B cell (primary cell): ENCODE measurements around the gene GIPC1. TPM values are rescaled to one million over a fixed set of nuclear protein-coding genes. Genes with fewer than 3 reads are reported as not detected.

ENCODE experiments used
- ATAC-seq: fragments of 200-7000 bp; cut with Tn5 transposase; one replicate; pipeline ENCODE4 v1.10.0; 2021; ENCODE audit warnings: low read depth, mild to moderate bottlenecking, moderate number of reproducible peaks, moderate library complexity
- CTCF ChIA-PET: fragments of 350-600 bp; sonication (Branson Sonifier 250); formaldehyde crosslinking; loops from one replicate; lab custom pipeline; 2021; ENCODE audit warnings: antibody characterized with exemption, inconsistent platforms; lab: Charles Lee
- POLR2A ChIA-PET: fragments of 350-600 bp; sonication (Branson Sonifier 250); formaldehyde crosslinking; loops from one replicate; lab custom pipeline; 2021; ENCODE audit warnings: antibody characterized with exemption; lab: Charles Lee
- DNase-seq: peaks from one replicate; pipeline ENCODE4 v3.0.0; 2013
- H2AFZ ChIP-seq: 2 replicates; pipeline ENCODE4 v1.6.1; 2012; ENCODE audit warnings: mild to moderate bottlenecking, low read depth, low read length; ENCODE audit not compliant: insufficient read depth, poor library complexity, severe bottlenecking
- H3K27ac ChIP-seq, 2 donors: 1 replicate in 1 of 2; 2 replicates in 1 of 2; pipeline ENCODE4 v1.5.1; 2012 to 2013; ENCODE audit warnings: low read length in 2 of 2, mild to moderate bottlenecking in 2 of 2, moderate library complexity in 1 of 2
- H3K27me3 ChIP-seq, 4 experiments: fragments of 200-600 bp in 1 of 4; sonication (generic) in 1 of 4; replicated peaks in 1 of 4; 1 replicate in 2 of 4; 2 replicates in 2 of 4; pipeline versions ENCODE4 v1.6.1 to v1.7.0; 2013 to 2016; ENCODE audit warnings: low read length in 3 of 4, mild to moderate bottlenecking in 2 of 4, mixed read lengths in 1 of 4, moderate library complexity in 1 of 4; ENCODE audit not compliant: insufficient read depth in 4 of 4, control insufficient read depth in 3 of 4; ENCODE audit errors: control extremely low read depth in 1 of 4
- H3K36me3 ChIP-seq, 2 experiments: replicated peaks in 1 of 2; 1 replicate in 1 of 2; 2 replicates in 1 of 2; pipeline versions ENCODE4 v1.6.1 to v1.7.1; 2013; ENCODE audit warnings: low read length in 1 of 2; ENCODE audit not compliant: insufficient read depth in 2 of 2, control insufficient read depth in 1 of 2; ENCODE audit errors: control extremely low read depth in 1 of 2, extremely low read depth in 1 of 2
- H3K4me1 ChIP-seq, 2 donors: fragments of 200-600 bp in 1 of 2; sonication (generic) in 1 of 2; 1 replicate in 1 of 2; 2 replicates in 1 of 2; pipeline versions ENCODE4 v1.5.1 to v1.6.1; 2013 to 2017; ENCODE audit warnings: low read length in 2 of 2; ENCODE audit not compliant: control insufficient read depth in 2 of 2, insufficient read depth in 2 of 2
- H3K4me2 ChIP-seq: replicated peaks from 2 replicates; pipeline ENCODE3; 2012; ENCODE audit warnings: mild to moderate bottlenecking, low read depth, low read length; ENCODE audit not compliant: poor library complexity, severe bottlenecking
- H3K4me3 ChIP-seq, 5 experiments: fragments of 200-600 bp in 1 of 5; sonication (generic) in 1 of 5; 1 replicate in 3 of 5; 2 replicates in 2 of 5; pipeline versions ENCODE4 v1.5.1 to v1.7.0; 2011 to 2016; ENCODE audit warnings: low read length in 4 of 5, mild to moderate bottlenecking in 4 of 5, low read depth in 2 of 5, control low read depth in 1 of 5, moderate library complexity in 1 of 5; ENCODE audit not compliant: insufficient read depth in 1 of 5; ENCODE audit errors: control extremely low read depth in 1 of 5, extremely low read depth in 1 of 5
- H3K79me2 ChIP-seq: fragments of 200-600 bp; sonication (generic); one replicate; pipeline ENCODE4 v1.6.0; 2016; ENCODE audit warnings: low read length; ENCODE audit not compliant: control insufficient read depth, insufficient read depth
- H3K9ac ChIP-seq: fragments of 200-600 bp; sonication (generic); 2 replicates; pipeline ENCODE4 v1.6.1; 2017; ENCODE audit warnings: mild to moderate bottlenecking, low read length, moderate library complexity
- H3K9me3 ChIP-seq, 3 donors: one replicate each; pipeline versions ENCODE4 v1.6.1 to v1.7.1; 2013; ENCODE audit warnings: low read length in 2 of 3; ENCODE audit not compliant: control insufficient read depth in 2 of 3, insufficient read depth in 1 of 3; ENCODE audit errors: control extremely low read depth in 1 of 3
- H4K20me1 ChIP-seq: 2 replicates; pipeline ENCODE4 v1.6.0; 2012; ENCODE audit warnings: mild to moderate bottlenecking, low read length; ENCODE audit not compliant: insufficient read depth, control insufficient read depth, poor library complexity, severe bottlenecking
- H3K27ac Mint-ChIP-seq: one replicate; pipeline ENCODE4 v1.8.0; 2021; ENCODE audit warnings: mixed read lengths
- H3K27me3 Mint-ChIP-seq: one replicate; pipeline ENCODE4 v1.8.0; 2021; ENCODE audit warnings: mixed read lengths
- H3K4me1 Mint-ChIP-seq: one replicate; pipeline ENCODE4 v1.8.0; 2021; ENCODE audit warnings: mixed read lengths
- H3K4me3 Mint-ChIP-seq: one replicate; pipeline ENCODE4 v1.8.0; 2021; ENCODE audit warnings: mixed read lengths
- H3K9me3 Mint-ChIP-seq: one replicate; pipeline ENCODE4 v1.8.0; 2022; ENCODE audit warnings: mixed read lengths; ENCODE audit not compliant: insufficient read depth
- EZH2 ChIP-seq: IDR thresholded peaks from 2 replicates; pipeline ENCODE4 v1.6.1; 2012; ENCODE audit warnings: borderline replicate concordance, low read depth, mild to moderate bottlenecking, moderate library complexity, low read length; ENCODE audit not compliant: insufficient read depth, poor library complexity, severe bottlenecking
- WGBS: methylation state at CpG from one replicate; pipeline ENCODE4 v1.1.5; 2013; ENCODE audit warnings: missing lambda C conversion rate; ENCODE audit not compliant: insufficient coverage; 5-methylcytosine and 5-hydroxymethylcytosine counted together
- intact Hi-C: fragments of 100-400 bp; cut with micrococcal nuclease; formaldehyde crosslinking; loops from one replicate; pipeline ENCODE4 v1.10.0; 2022
- polyA plus RNA-seq: library from polyadenylated mRNA; depleted of rRNA; stranded (reverse); fragments of >200 nt; gene quantifications from 2 replicates; pipeline ENCODE4 v1.2.3, GENCODE V29; 2012
- total RNA-seq, 2 donors: library from RNA; stranded (reverse); fragments of 120-200 nt in 1 of 2; gene quantifications; 1 replicate in 1 of 2; 2 replicates in 1 of 2; pipeline versions ENCODE4 v1.2.3 to v1.2.4, GENCODE V29; 2013 to 2022
- TF ChIP-seq, protein P1 (sequence below): fragments of 200-600 bp; IDR thresholded peaks from one replicate; pipeline ENCODE4 v1.8.0; 2022; ENCODE audit warnings: antibody characterized with exemption, mild to moderate bottlenecking

Gene GIPC1
- total and polyA plus RNA-seq, 2 donors (not counting 1 experiment from before 2014, with no cell fraction given), result 11.3 to 12.0 TPM

DNA sequence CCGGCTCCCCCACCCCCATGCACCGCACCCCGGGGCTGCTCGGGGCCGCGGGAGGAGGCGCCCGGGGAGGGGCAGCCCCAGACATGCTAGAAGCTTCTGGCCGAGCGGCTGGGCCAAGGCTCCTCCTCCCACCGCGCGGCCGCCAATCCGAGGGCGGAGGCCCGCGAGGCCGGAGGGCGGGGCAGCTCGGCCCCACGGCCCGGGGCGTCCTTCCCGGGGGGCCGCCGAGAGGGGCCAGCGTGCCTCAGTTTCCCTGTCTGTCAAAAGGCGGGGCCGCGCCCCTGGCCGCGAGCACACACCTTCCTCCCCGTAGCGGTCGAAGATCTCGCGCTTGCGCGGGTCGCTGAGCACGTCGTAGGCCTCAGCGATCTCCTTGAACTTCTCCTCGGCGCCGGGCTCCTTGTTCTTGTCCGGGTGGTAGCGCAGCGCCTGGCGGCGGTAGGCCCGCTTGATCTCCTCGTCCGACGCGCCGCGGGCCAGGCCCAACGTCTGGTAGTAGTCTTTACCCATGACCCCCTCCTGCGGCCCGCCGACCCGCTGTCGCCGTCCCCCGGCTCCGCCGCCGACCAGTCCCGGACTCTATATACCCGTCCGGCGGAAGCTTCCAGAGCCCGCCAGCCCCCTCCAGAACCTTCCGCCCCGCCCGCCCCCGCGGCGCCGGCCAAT lies 22.0 kb upstream of the GIPC1 start, which contains the start of gene DNAJB1:
Gene DNAJB1, minus strand, starts transcription at position 558 of the 666 bp plus-strand sequence. Its CDS starts 48 bp downstream, at position 510.
- Mint-ChIP-seq H3K4me1 (peaks cover 55% of the 10 kb centered on the region), H3K27ac (peak within 1 kb of the TSS; percentile 99), H3K27me3 (no peaks in the 10 kb centered on the region), H3K4me3 (peak within 1 kb of the TSS; percentile 96), H3K9me3 (no peaks in the 10 kb centered on the region)
- peak within 1 kb of the TSS; percentile 93 to 95 for H3K27ac ChIP-seq
- peaks cover 43% of the 10 kb centered on the region for H4K20me1 ChIP-seq
- H3K9ac ChIP-seq, result peak within 1 kb of the TSS; percentile 98
- peak within 1 kb of the TSS; percentile 76 for H2AFZ ChIP-seq
- DNase-seq (no peak), ATAC-seq (peak; percentile 52)
- peaks cover 21% of the 10 kb centered on the region for H3K79me2 ChIP-seq
- ChIA-PET CTCF (interaction anchor here (0.6 to 1.9 kb wide), 10 partner anchors 9 to 381 kb away, joined by 3 to 6 read pairs (median 3); partner anchors contain the start of genes ASF1B and NDUFB7), POLR2A (interaction anchor here (0.5 to 1.8 kb wide), 13 partner anchors 11 to 1497 kb away, joined by 3 to 13 read pairs (median 4); partner anchors contain the start of gene GIPC1)
- H3K9me3 ChIP-seq, result no peaks in the 10 kb centered on the region
- H3K4me1 ChIP-seq, result peaks cover 44 to 48% of the 10 kb centered on the region in 2 donors
- no peak for TF ChIP-seq EZH2
- TF ChIP-seq, protein P1, sequence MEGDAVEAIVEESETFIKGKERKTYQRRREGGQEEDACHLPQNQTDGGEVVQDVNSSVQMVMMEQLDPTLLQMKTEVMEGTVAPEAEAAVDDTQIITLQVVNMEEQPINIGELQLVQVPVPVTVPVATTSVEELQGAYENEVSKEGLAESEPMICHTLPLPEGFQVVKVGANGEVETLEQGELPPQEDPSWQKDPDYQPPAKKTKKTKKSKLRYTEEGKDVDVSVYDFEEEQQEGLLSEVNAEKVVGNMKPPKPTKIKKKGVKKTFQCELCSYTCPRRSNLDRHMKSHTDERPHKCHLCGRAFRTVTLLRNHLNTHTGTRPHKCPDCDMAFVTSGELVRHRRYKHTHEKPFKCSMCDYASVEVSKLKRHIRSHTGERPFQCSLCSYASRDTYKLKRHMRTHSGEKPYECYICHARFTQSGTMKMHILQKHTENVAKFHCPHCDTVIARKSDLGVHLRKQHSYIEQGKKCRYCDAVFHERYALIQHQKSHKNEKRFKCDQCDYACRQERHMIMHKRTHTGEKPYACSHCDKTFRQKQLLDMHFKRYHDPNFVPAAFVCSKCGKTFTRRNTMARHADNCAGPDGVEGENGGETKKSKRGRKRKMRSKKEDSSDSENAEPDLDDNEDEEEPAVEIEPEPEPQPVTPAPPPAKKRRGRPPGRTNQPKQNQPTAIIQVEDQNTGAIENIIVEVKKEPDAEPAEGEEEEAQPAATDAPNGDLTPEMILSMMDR, result no peak
- H3K4me2 ChIP-seq, result peak within 1 kb of the TSS; percentile 93
- H3K36me3 ChIP-seq, result peaks cover 0 to 25% of the 10 kb centered on the region in 2 experiments
- WGBS, result under 1% methylated on average over 75 of the region's 82 CpGs
- H3K4me3 ChIP-seq, result peak within 1 kb of the TSS; percentile 88 to 98 (median 94)
- intact Hi-C loops, result loop anchor here (1.0 kb wide), 5 partner anchors 11 to 381 kb away; partner anchors contain the start of genes DDX39A, GIPC1, NDUFB7 and TECR
- no peaks in the 10 kb centered on the region for H3K27me3 ChIP-seq
